GM23248 (cell line): ENCODE results near the gene TTC24. TPM values are rescaled to one million over a fixed set of nuclear protein-coding genes. Genes with fewer than 3 reads are reported as not detected.
"Not testable (repeated sequence)": the region's sequence is repeated elsewhere in the genome, so short reads cannot be mapped to it uniquely, and the experiment has no call there.

Source experiments
- DNase-seq: peaks from one replicate; pipeline ENCODE4 v3.0.0-alpha.2; 2015
- H2AFZ ChIP-seq: fragments of 200-600 bp; sonication (generic); 2 replicates; pipeline ENCODE4 v1.6.1; 2016; ENCODE audit warnings: antibody characterized with exemption
- H3F3A ChIP-seq: fragments of 200-600 bp; sonication (generic); 2 replicates; pipeline ENCODE4 v1.6.1; 2016; ENCODE audit warnings: mild to moderate bottlenecking, antibody characterized with exemption, mixed run types; ENCODE audit not compliant: insufficient read depth
- H3K27ac ChIP-seq: fragments of 200-600 bp; sonication (generic); 2 replicates; pipeline ENCODE4 v1.5.1; 2016; ENCODE audit warnings: mild to moderate bottlenecking
- H3K27me3 ChIP-seq: fragments of 200-600 bp; sonication (generic); replicated peaks from 2 replicates; pipeline ENCODE4 v1.6.1; 2016; ENCODE audit warnings: mild to moderate bottlenecking; ENCODE audit not compliant: insufficient read depth
- H3K36me3 ChIP-seq: fragments of 200-600 bp; sonication (generic); 2 replicates; pipeline ENCODE4 v1.6.1; 2016; ENCODE audit warnings: low read depth, mild to moderate bottlenecking
- H3K4me1 ChIP-seq: fragments of 200-600 bp; sonication (generic); 2 replicates; pipeline ENCODE4 v1.6.1; 2016; ENCODE audit warnings: mild to moderate bottlenecking; ENCODE audit not compliant: insufficient read depth
- H3K4me2 ChIP-seq: fragments of 200-600 bp; sonication (generic); one replicate; pipeline ENCODE4 v1.6.1; 2016; ENCODE audit warnings: mild to moderate bottlenecking; ENCODE audit not compliant: unreplicated experiment
- H3K4me3 ChIP-seq: fragments of 200-600 bp; sonication (generic); 2 replicates; pipeline ENCODE4 v1.5.1; 2016; ENCODE audit warnings: mild to moderate bottlenecking
- H3K79me2 ChIP-seq: fragments of 200-600 bp; sonication (generic); 2 replicates; pipeline ENCODE4 v1.6.1; 2016; ENCODE audit warnings: mild to moderate bottlenecking; ENCODE audit not compliant: insufficient read depth
- H3K9ac ChIP-seq: fragments of 200-600 bp; sonication (generic); 2 replicates; pipeline ENCODE4 v1.6.1; 2016; ENCODE audit warnings: mild to moderate bottlenecking
- H3K9me2 ChIP-seq: fragments of 200-600 bp; sonication (generic); 2 replicates; pipeline ENCODE4 v1.6.1; 2016; ENCODE audit warnings: mixed run types, mild to moderate bottlenecking, moderate library complexity; ENCODE audit not compliant: insufficient read depth
- H3K9me3 ChIP-seq: fragments of 200-600 bp; sonication (generic); one replicate; pipeline ENCODE4 v1.6.1; 2017; ENCODE audit warnings: low read depth
- H4K20me1 ChIP-seq: fragments of 200-600 bp; sonication (generic); 2 replicates; pipeline ENCODE4 v1.6.0; 2016; ENCODE audit not compliant: insufficient read depth
- EZH2 ChIP-seq: fragments of 200-600 bp; sonication (generic); IDR thresholded peaks from 2 replicates; pipeline ENCODE4 v1.6.1; 2018; ENCODE audit warnings: antibody characterized with exemption, mild to moderate bottlenecking; ENCODE audit not compliant: insufficient read depth, poor library complexity, severe bottlenecking
- EZH2phosphoT487 ChIP-seq: fragments of 200-600 bp; sonication (generic); IDR thresholded peaks from 2 replicates; pipeline ENCODE4 v1.6.1; 2018; ENCODE audit warnings: antibody characterized with exemption, moderate library complexity, mild to moderate bottlenecking, low read depth; ENCODE audit not compliant: insufficient read depth
- WGBS, 2 experiments: methylation state at CpG; one replicate each; pipeline ENCODE4 v1.1.6; 2015 to 2017; ENCODE audit warnings: low lambda C conversion rate in 2 of 2, low coverage in 1 of 2; ENCODE audit errors: missing lambda C conversion rate in 2 of 2; 5-methylcytosine and 5-hydroxymethylcytosine counted together
- in situ Hi-C: fragments of 300-500 bp; cut with MboI; formaldehyde crosslinking; loops from 2 replicates; pipeline ENCODE4 v1.15.0; 2020
- polyA plus RNA-seq: library from polyadenylated mRNA; unstranded; fragments of >200 nt; fragmentation: Nextera tagmentation; extraction: Ambion mirVana; gene quantifications from 2 replicates; pipeline ENCODE4 v1.2.1, GENCODE V29; 2016
- total RNA-seq: library from RNA; depleted of rRNA; stranded (reverse); fragments of >200 nt; shearing (Covaris generic); gene quantifications from 2 replicates; pipeline ENCODE4 v1.2.3, GENCODE V29; 2014

Gene TTC24
- total and polyA plus RNA-seq, 2 experiments from 2014 or later = not detected

- no peak for TF ChIP-seq EZH2phosphoT487
- no peak for TF ChIP-seq EZH2
- no peaks in the 10 kb centered on the region for H3F3A ChIP-seq
- no peaks in the 10 kb centered on the region for H3K79me2 ChIP-seq
- WGBS, 2 experiments = 41 to 50% methylated on average over 6 of the region's 6 CpGs
- H3K27me3 ChIP-seq = no peaks in the 10 kb centered on the region
- no peaks in the 10 kb centered on the region for H3K9me3 ChIP-seq
- peak; percentile 66 for DNase-seq
- H3K9me2 ChIP-seq = no peaks in the 10 kb centered on the region
- H3K4me3 ChIP-seq = no peak overlapping the region
- peaks cover 11% of the 10 kb centered on the region for H3K4me1 ChIP-seq
- no peak overlapping the region for H3K9ac ChIP-seq
- no peak overlapping the region for H3K4me2 ChIP-seq
- H3K36me3 ChIP-seq = no peaks in the 10 kb centered on the region
- H4K20me1 ChIP-seq = no peaks in the 10 kb centered on the region
- H3K27ac ChIP-seq = no peak overlapping the region
- H2AFZ ChIP-seq = no peak overlapping the region
- in situ Hi-C loops = no loop called here
Observed at GRCh38 chr1:156551869-156552268, 27.7 kb upstream of the TTC24 start.

DNA sequence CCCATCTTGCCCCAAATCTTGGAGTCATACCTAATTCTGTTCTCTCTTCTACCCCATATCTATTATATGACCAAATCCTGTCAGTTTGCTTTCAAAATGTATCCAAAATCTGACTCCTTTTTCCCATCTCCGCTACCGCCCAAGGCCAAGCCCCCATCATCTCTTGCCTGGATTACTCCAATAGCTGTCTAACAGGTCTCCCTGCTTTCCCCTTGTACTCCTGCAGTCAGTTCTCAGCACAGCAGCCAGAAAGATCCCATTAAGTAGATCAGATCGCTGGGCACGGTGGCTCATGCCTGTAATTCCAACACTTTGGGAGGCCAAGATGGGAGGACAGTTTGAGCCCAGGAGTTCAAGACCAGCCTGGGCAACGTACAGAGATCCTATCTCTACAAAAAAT is 27.0 kb upstream of the TTC24 start:
- no peak for TF ChIP-seq EZH2phosphoT487
- no peak for TF ChIP-seq EZH2
- H3K27me3 ChIP-seq = no peaks in the 10 kb centered on the region

GRCh38 chr1:156552937-156553336 is 26.6 kb upstream of the TTC24 start:
- in situ Hi-C loops, H3K27me3 ChIP-seq, H3K4me2 ChIP-seq, H3K36me3 ChIP-seq, H3K9me3 ChIP-seq, H3K79me2 ChIP-seq, H4K20me1 ChIP-seq, H3K4me3 ChIP-seq, H3K9ac ChIP-seq, H2AFZ ChIP-seq, H3K27ac ChIP-seq, H3F3A ChIP-seq, H3K9me2 ChIP-seq: not testable (repeated sequence)
- peak; percentile 13 for DNase-seq
- WGBS, 2 experiments = 93 to 96% methylated on average over 4 of the region's 4 CpGs
- peaks cover 11% of the 10 kb centered on the region for H3K4me1 ChIP-seq

More for the DNA sequence above, 27.0 kb upstream of the TTC24 start:
- no peak overlapping the region for H3K4me3 ChIP-seq
- H3K4me1 ChIP-seq = peaks cover 11% of the 10 kb centered on the region
- DNase-seq = no peak
- 78 to 79% methylated on average over 5 of the region's 5 CpGs for WGBS, 2 experiments
- H3K9me2 ChIP-seq = no peaks in the 10 kb centered on the region
- no peaks in the 10 kb centered on the region for H3K36me3 ChIP-seq
- no peak overlapping the region for H2AFZ ChIP-seq
- H3F3A ChIP-seq = no peaks in the 10 kb centered on the region
- no peak overlapping the region for H3K27ac ChIP-seq
- H4K20me1 ChIP-seq = no peaks in the 10 kb centered on the region
- H3K79me2 ChIP-seq = no peaks in the 10 kb centered on the region
- H3K9ac ChIP-seq = no peak overlapping the region
- H3K9me3 ChIP-seq = no peaks in the 10 kb centered on the region
- in situ Hi-C loops = no loop called here
- H3K4me2 ChIP-seq = no peak overlapping the region

- Histone ChIP-seq H3K36me3 (no peaks in the 10 kb centered on the region), H3K9ac (no peak overlapping the region), H3K4me1 (peaks cover 11% of the 10 kb centered on the region), H4K20me1 (no peaks in the 10 kb centered on the region), H3K79me2 (no peaks in the 10 kb centered on the region), H3K9me2 (no peaks in the 10 kb centered on the region), H3K4me2 (no peak overlapping the region), H3K4me3 (no peak overlapping the region), H3K27me3 (no peaks in the 10 kb centered on the region), H2AFZ (no peak overlapping the region), H3K27ac (no peak overlapping the region), H3K9me3 (no peaks in the 10 kb centered on the region), H3F3A (no peaks in the 10 kb centered on the region)
- TF ChIP-seq EZH2phosphoT487 (no peak), EZH2 (no peak)
- in situ Hi-C loops = no loop called here
- DNase-seq = no peak
- 86 to 90% methylated on average over 6 of the region's 6 CpGs for WGBS, 2 experiments
Observed at GRCh38 chr1:156553860-156554485, 25.6 kb upstream of the TTC24 start.

DNA sequence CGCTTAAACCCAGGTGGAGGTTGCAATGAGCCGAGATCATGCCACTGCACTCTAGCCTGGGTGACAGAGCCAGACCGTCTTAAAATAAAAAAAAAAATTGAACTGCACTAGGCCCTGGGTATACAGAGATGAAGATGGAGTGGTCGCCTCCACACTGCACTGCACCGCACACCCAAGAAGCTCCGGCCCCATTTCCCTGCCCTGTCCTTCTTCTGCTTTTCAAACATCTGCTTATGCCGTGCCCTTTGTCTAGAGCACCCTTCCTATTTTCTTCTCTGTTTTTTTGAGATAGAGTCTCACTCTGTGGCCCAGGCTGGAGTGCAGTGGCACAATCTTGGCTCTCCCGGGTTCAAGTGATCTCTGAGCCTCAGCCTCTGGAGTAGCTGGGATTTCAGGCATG is 24.6 kb upstream of the TTC24 start:
- Histone ChIP-seq H3K9ac (no peak overlapping the region), H3K9me2 (no peaks in the 10 kb centered on the region), H3K79me2 (no peaks in the 10 kb centered on the region), H3F3A (no peaks in the 10 kb centered on the region), H2AFZ (no peak overlapping the region), H3K36me3 (no peaks in the 10 kb centered on the region), H3K4me1 (peaks cover 11% of the 10 kb centered on the region), H3K9me3 (no peaks in the 10 kb centered on the region), H3K27me3 (no peaks in the 10 kb centered on the region), H3K4me3 (no peak overlapping the region), H3K4me2 (no peak overlapping the region), H4K20me1 (no peaks in the 10 kb centered on the region), H3K27ac (no peak overlapping the region)
- no peak for TF ChIP-seq EZH2
- DNase-seq = no peak
- in situ Hi-C loops = no loop called here
- 85% methylated on average over 8 of the region's 8 CpGs for WGBS, 2 experiments
